Glutamatergic neuron (in vitro differentiated cells): ENCODE data around the gene LAMC3. TPM values are rescaled to one million over a fixed set of nuclear protein-coding genes. Genes with fewer than 3 reads are reported as not detected.

Experiments used
- DNase-seq: peaks from one replicate; pipeline ENCODE4 v3.0.0; 2022
- H3K27ac Mint-ChIP-seq: one replicate; pipeline ENCODE4 v1.8.0; 2020; ENCODE audit warnings: mild to moderate bottlenecking, mixed read lengths, inconsistent platforms; ENCODE audit not compliant: unreplicated experiment
- H3K27me3 Mint-ChIP-seq: one replicate; pipeline ENCODE4 v1.8.0; 2020; ENCODE audit warnings: mild to moderate bottlenecking, moderate library complexity, mixed read lengths, inconsistent platforms; ENCODE audit not compliant: unreplicated experiment
- H3K36me3 Mint-ChIP-seq: one replicate; pipeline ENCODE4 v1.8.0; 2020; ENCODE audit warnings: mild to moderate bottlenecking, mixed read lengths, inconsistent platforms; ENCODE audit not compliant: unreplicated experiment
- H3K4me1 Mint-ChIP-seq: one replicate; pipeline ENCODE4 v1.8.0; 2020; ENCODE audit warnings: mild to moderate bottlenecking, low read depth, mixed read lengths, inconsistent platforms; ENCODE audit not compliant: unreplicated experiment
- H3K4me3 Mint-ChIP-seq: one replicate; pipeline ENCODE4 v1.8.0; 2020; ENCODE audit warnings: mild to moderate bottlenecking, mixed read lengths, inconsistent platforms; ENCODE audit not compliant: unreplicated experiment
- H3K9me3 Mint-ChIP-seq: one replicate; pipeline ENCODE4 v1.8.0; 2020; ENCODE audit warnings: mild to moderate bottlenecking, moderate library complexity, mixed read lengths, inconsistent platforms; ENCODE audit not compliant: unreplicated experiment
- total RNA-seq: library from RNA; stranded (reverse); fragmentation: NEBNext Ultra II Directional; extraction: Animal tissue kit (Norgen Biotek cat#: 25700); gene quantifications from one replicate; pipeline ENCODE4 v1.2.1, GENCODE V29; 2021; ENCODE audit not compliant: unreplicated experiment
- TF ChIP-seq, protein P1 (sequence below): fragments of 200-600 bp; sonication (generic); IDR thresholded peaks from one replicate; pipeline ENCODE4 v1.5.0; 2021; ENCODE audit not compliant: partially characterized antibody, unreplicated experiment

LAMC3 gene
- total RNA-seq, 1 donor from 2014 or later, result 0.17 TPM

- Mint-ChIP-seq H3K4me3 (no peak overlapping the region), H3K27me3 (peaks cover 2% of the 10 kb centered on the region), H3K27ac (no peak overlapping the region), H3K4me1 (peaks cover 3% of the 10 kb centered on the region), H3K36me3 (peaks cover 5% of the 10 kb centered on the region), H3K9me3 (peaks cover 7% of the 10 kb centered on the region)
- DNase-seq, result no peak
- TF ChIP-seq, protein P1, sequence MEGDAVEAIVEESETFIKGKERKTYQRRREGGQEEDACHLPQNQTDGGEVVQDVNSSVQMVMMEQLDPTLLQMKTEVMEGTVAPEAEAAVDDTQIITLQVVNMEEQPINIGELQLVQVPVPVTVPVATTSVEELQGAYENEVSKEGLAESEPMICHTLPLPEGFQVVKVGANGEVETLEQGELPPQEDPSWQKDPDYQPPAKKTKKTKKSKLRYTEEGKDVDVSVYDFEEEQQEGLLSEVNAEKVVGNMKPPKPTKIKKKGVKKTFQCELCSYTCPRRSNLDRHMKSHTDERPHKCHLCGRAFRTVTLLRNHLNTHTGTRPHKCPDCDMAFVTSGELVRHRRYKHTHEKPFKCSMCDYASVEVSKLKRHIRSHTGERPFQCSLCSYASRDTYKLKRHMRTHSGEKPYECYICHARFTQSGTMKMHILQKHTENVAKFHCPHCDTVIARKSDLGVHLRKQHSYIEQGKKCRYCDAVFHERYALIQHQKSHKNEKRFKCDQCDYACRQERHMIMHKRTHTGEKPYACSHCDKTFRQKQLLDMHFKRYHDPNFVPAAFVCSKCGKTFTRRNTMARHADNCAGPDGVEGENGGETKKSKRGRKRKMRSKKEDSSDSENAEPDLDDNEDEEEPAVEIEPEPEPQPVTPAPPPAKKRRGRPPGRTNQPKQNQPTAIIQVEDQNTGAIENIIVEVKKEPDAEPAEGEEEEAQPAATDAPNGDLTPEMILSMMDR, result no peak
Observed at GRCh38 chr9:131068076-131068816, 59.3 kb downstream of the LAMC3 start.

DNA sequence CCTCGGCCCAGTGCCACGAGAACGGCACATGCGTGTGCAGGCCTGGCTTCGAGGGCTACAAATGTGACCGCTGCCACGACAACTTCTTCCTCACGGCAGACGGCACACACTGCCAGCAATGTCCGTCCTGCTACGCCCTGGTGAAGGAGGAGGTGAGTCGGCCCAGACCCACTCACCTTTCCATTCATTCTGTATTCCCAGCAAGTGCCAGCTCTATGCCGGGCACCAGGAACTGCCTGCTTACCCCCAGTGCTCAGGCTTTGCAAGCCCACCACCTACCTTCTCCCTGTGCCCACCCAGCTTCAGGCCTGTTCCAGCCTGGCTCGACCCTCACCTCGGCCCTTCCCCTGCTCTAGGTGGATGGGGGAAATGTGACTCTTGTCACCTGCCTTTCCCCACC is 60.7 kb downstream of the LAMC3 start:
- peaks cover 5% of the 10 kb centered on the region for H3K9me3 Mint-ChIP-seq
- H3K4me1 Mint-ChIP-seq, result peaks cover 3% of the 10 kb centered on the region
- no peak for DNase-seq
- no peak overlapping the region for H3K27ac Mint-ChIP-seq
- H3K36me3 Mint-ChIP-seq, result peaks cover 5% of the 10 kb centered on the region
- peaks cover 2% of the 10 kb centered on the region for H3K27me3 Mint-ChIP-seq
- no peak overlapping the region for H3K4me3 Mint-ChIP-seq
- TF ChIP-seq, protein P1, result no peak

GRCh38 chr9:131072107-131072870 is 63.3 kb downstream of the LAMC3 start:
- peaks cover 1% of the 10 kb centered on the region for H3K9me3 Mint-ChIP-seq

DNA sequence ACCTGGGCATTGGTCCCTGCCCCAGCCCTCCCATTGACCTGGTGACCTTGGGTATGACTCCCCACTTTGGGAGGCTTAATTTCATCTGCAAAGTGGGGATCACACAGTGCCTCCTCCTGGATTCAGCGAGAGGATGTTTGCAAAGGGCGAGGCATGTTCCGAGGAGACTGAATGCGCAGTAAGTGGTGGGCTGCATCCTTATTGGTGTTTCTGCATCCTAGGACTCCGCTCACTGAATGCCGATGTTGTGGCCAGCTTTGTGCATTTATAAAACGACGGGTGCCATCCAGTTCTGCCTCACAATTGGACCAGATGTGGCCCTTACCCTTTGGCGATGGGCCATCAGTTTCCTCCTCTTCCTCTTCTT is 63.9 kb downstream of the LAMC3 start:
- no peak for DNase-seq
- H3K4me3 Mint-ChIP-seq, result no peak overlapping the region
- H3K4me1 Mint-ChIP-seq, result no peaks in the 10 kb centered on the region
- H3K36me3 Mint-ChIP-seq, result no peaks in the 10 kb centered on the region
- peaks cover 2% of the 10 kb centered on the region for H3K27me3 Mint-ChIP-seq
- peaks cover under 1% of the 10 kb centered on the region for H3K9me3 Mint-ChIP-seq
- TF ChIP-seq, protein P1, result no peak
- no peak overlapping the region for H3K27ac Mint-ChIP-seq

More at GRCh38 chr9:131072107-131072870, 63.3 kb downstream of the LAMC3 start:
- DNase-seq, result no peak
- Mint-ChIP-seq H3K27ac (no peak overlapping the region), H3K4me1 (peaks cover 3% of the 10 kb centered on the region), H3K27me3 (peaks cover 2% of the 10 kb centered on the region), H3K4me3 (no peak overlapping the region), H3K36me3 (no peaks in the 10 kb centered on the region)
- TF ChIP-seq, protein P1, result no peak
